ENCODE results near the gene DDX4.

GRCh38 chr5:55734658-55735057 is 3.2 kb upstream of the DDX4 start:
- no peak for TF ChIP-seq CTCF (IDR thresholded peaks at IDR 0.05)
- TF ChIP-seq POLR2A (IDR thresholded peaks at IDR 0.05), result no peak
